Measurements from ENCODE around the gene BRD8.
"Not testable (repeated sequence)": the region's sequence is repeated elsewhere in the genome, so short reads cannot be mapped to it uniquely, and the experiment has no call there.

The BRD8 gene

DNA sequence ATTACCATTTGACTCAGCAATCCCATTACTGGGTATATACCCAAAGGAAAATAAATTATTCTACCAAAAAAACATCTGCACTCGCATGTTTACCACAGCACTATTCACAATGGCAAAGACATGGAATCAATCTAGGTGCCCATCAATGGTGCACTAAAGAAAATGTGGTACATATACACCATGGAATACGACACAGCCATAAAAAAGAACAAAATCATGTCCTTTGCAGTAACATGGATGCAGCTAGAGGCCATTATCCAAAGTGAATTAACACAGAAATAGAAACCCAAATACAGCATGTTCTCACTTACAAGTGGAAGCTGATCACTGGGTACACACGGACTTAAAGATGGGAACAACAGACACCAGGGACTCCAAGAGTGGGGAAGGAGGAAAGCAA is 32.6 kb upstream of the BRD8 start:
- Histone ChIP-seq H2BK120ac (ENCODE audit: low read depth, low read length) (no peak overlapping the region), H3K36me3 (ENCODE audit: control insufficient read depth in 1 of 2, insufficient read depth in 2 of 2, low read depth in 1 of 2, low read length in 2 of 2) (peaks cover 9 to 25% of the 10 kb centered on the region in 2 experiments), H3K27ac (ENCODE audit: low read length, poor library complexity, severe bottlenecking) (no peak overlapping the region), H3K4me1 (ENCODE audit: control insufficient read depth, insufficient read depth, low read depth, low read length) (peaks cover 3% of the 10 kb centered on the region), H3K9ac (ENCODE audit: low read length) (no peak overlapping the region), H3K18ac (ENCODE audit: low read depth in 1 of 2, low read length in 2 of 2) (no peak overlapping the region), H3K4me2 (ENCODE audit: low read length, poor library complexity, severe bottlenecking) (no peak overlapping the region), H2AFZ (ENCODE audit: low read depth, low read length) (no peak overlapping the region), H3K27me3 (ENCODE audit: control insufficient read depth in 1 of 2, insufficient read depth in 1 of 2, low read length in 2 of 2) (no peaks in the 10 kb centered on the region), H3K9me3 (ENCODE audit: control insufficient read depth, low read length) (no peaks in the 10 kb centered on the region), H2BK5ac (ENCODE audit: low read depth, low read length, poor library complexity, severe bottlenecking) (no peak overlapping the region), H3K79me1 (replicated peaks; ENCODE audit: low read length, poor library complexity, severe bottlenecking) (peaks cover 11% of the 10 kb centered on the region), H3K4me3 (ENCODE audit: insufficient read depth in 1 of 2, low read depth in 1 of 2, low read length in 2 of 2) (no peak overlapping the region), H2BK12ac (ENCODE audit: low read length in 2 of 2) (no peak overlapping the region), H3K23ac (ENCODE audit: low read length in 2 of 2) (no peak overlapping the region), H4K8ac (ENCODE audit: low read length) (no peak overlapping the region), H3K14ac (ENCODE audit: low read length in 2 of 2) (no peak overlapping the region), H4K91ac (ENCODE audit: low read length) (no peak overlapping the region), H2BK15ac (ENCODE audit: low read depth, poor library complexity, severe bottlenecking) (no peak overlapping the region), H2AK5ac (ENCODE audit: low read length, severe bottlenecking) (no peak overlapping the region), H3K4ac (ENCODE audit: low read depth in 1 of 2, low read length in 2 of 2) (no peak overlapping the region)
- no peak for DNase-seq
- WGBS: 95% methylated on average over 3 of the region's 3 CpGs

DNA sequence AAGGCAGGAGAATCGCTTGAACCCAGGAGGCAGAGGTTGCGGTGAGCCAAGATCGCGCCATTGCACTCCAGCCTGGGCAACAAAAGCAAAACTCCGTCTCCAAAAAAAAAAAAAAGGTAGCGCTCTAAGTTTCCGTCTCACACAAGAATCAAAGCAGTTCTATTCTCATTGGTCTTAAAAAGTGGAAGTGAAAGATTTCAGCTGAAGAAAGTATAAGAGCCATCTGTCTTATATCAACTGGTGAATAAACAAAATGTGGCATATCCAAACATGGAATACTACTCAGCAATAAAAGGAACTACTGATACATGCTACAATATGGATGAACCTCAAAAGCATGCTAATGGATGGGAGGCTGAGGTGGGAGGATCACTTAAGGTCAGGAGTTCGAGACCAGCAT is 15.4 kb upstream of the BRD8 start:
- not testable (repeated sequence) for H3K23ac ChIP-seq (ENCODE audit: low read length in 2 of 2); H2AK5ac ChIP-seq (ENCODE audit: low read length, severe bottlenecking); H2BK12ac ChIP-seq (ENCODE audit: low read length in 2 of 2); H3K79me1 ChIP-seq (replicated peaks; ENCODE audit: low read length, poor library complexity, severe bottlenecking); H3K4me2 ChIP-seq (ENCODE audit: low read length, poor library complexity, severe bottlenecking); H3K4me1 ChIP-seq (ENCODE audit: control insufficient read depth, insufficient read depth, low read depth, low read length); H2AFZ ChIP-seq (ENCODE audit: low read depth, low read length); H3K27ac ChIP-seq (ENCODE audit: low read length, poor library complexity, severe bottlenecking); H3K4ac ChIP-seq (ENCODE audit: low read depth in 1 of 2, low read length in 2 of 2); DNase-seq; H4K91ac ChIP-seq (ENCODE audit: low read length); H4K8ac ChIP-seq (ENCODE audit: low read length); H2BK5ac ChIP-seq (ENCODE audit: low read depth, low read length, poor library complexity, severe bottlenecking); H2BK120ac ChIP-seq (ENCODE audit: low read depth, low read length); H3K9ac ChIP-seq (ENCODE audit: low read length); H3K9me3 ChIP-seq (ENCODE audit: control insufficient read depth, low read length); H3K4me3 ChIP-seq (ENCODE audit: insufficient read depth in 1 of 2, low read depth in 1 of 2, low read length in 2 of 2); H3K18ac ChIP-seq (ENCODE audit: low read depth in 1 of 2, low read length in 2 of 2); H2BK15ac ChIP-seq (ENCODE audit: low read depth, poor library complexity, severe bottlenecking); H3K14ac ChIP-seq (ENCODE audit: low read length in 2 of 2); H3K27me3 ChIP-seq (ENCODE audit: control insufficient read depth in 1 of 2, insufficient read depth in 1 of 2, low read length in 2 of 2)
- peaks cover 30 to 78% of the 10 kb centered on the region in 2 experiments for H3K36me3 ChIP-seq (ENCODE audit: control insufficient read depth in 1 of 2, insufficient read depth in 2 of 2, low read depth in 1 of 2, low read length in 2 of 2)
- WGBS: 93% methylated on average over 3 of the region's 8 CpGs

DNA sequence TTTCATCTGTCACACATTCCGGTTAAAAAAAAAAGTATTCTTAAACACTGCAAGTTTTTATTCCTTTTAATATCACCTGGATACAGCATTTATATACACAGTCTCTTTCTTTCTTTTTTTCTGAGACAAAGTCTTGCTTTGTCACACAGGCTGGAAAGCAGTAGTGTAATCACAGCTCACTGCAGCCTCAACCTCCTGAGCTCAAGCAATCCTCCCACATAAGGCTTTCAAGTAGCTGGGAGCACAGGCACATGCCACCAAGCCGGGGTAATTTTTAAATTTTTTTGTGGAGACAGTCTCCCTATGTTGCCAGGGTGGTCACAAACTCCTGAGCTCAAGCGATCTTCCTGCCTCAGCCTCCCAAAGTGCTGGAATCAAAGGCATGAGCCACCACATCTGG is 14.4 kb upstream of the BRD8 start:
- DNase-seq: no peak
- Histone ChIP-seq H4K91ac (ENCODE audit: low read length) (no peak overlapping the region), H3K4me3 (ENCODE audit: insufficient read depth in 1 of 2, low read depth in 1 of 2, low read length in 2 of 2) (no peak overlapping the region), H3K14ac (ENCODE audit: low read length in 2 of 2) (no peak overlapping the region), H2AK5ac (ENCODE audit: low read length, severe bottlenecking) (no peak overlapping the region), H3K9ac (ENCODE audit: low read length) (no peak overlapping the region), H2BK15ac (ENCODE audit: low read depth, poor library complexity, severe bottlenecking) (no peak overlapping the region), H4K8ac (ENCODE audit: low read length) (no peak overlapping the region), H2BK12ac (ENCODE audit: low read length in 2 of 2) (no peak overlapping the region), H3K4ac (ENCODE audit: low read depth in 1 of 2, low read length in 2 of 2) (no peak overlapping the region), H2BK120ac (ENCODE audit: low read depth, low read length) (no peak overlapping the region), H2BK5ac (ENCODE audit: low read depth, low read length, poor library complexity, severe bottlenecking) (no peak overlapping the region), H3K4me2 (ENCODE audit: low read length, poor library complexity, severe bottlenecking) (no peak overlapping the region), H3K27ac (ENCODE audit: low read length, poor library complexity, severe bottlenecking) (no peak overlapping the region), H3K23ac (ENCODE audit: low read length in 2 of 2) (no peak overlapping the region), H3K79me1 (replicated peaks; ENCODE audit: low read length, poor library complexity, severe bottlenecking) (peaks cover 5% of the 10 kb centered on the region), H3K4me1 (ENCODE audit: control insufficient read depth, insufficient read depth, low read depth, low read length) (no peaks in the 10 kb centered on the region), H3K9me3 (ENCODE audit: control insufficient read depth, low read length) (no peaks in the 10 kb centered on the region), H3K27me3 (ENCODE audit: control insufficient read depth in 1 of 2, insufficient read depth in 1 of 2, low read length in 2 of 2) (no peaks in the 10 kb centered on the region), H3K36me3 (ENCODE audit: control insufficient read depth in 1 of 2, insufficient read depth in 2 of 2, low read depth in 1 of 2, low read length in 2 of 2) (peaks cover 31 to 78% of the 10 kb centered on the region in 2 experiments), H2AFZ (ENCODE audit: low read depth, low read length) (no peak overlapping the region), H3K18ac (ENCODE audit: low read depth in 1 of 2, low read length in 2 of 2) (no peak overlapping the region)
- 97% methylated on average over 3 of the region's 3 CpGs for WGBS

DNA sequence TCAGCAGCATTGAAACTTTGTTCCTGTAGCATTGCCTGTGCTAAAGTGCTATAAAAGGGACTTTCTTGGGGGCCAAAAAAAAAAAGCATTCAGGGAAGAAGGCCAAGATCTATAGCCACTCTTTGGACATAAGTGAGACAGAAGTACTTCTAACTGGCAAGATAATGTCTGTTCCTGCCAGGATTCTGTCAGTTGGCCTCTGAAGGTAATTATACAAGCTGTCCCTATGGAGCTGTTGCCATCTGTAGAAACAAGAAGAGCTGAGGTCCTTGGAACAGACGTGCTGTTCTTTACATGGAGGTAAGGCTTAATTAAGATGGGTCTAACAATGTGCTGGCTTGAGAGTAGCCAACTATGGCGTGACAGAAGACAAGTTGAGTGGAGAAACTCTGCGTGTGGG is 10.2 kb upstream of the BRD8 start:
- Histone ChIP-seq H3K36me3 (ENCODE audit: control insufficient read depth in 1 of 2, insufficient read depth in 2 of 2, low read depth in 1 of 2, low read length in 2 of 2) (peaks cover 43 to 97% of the 10 kb centered on the region in 2 experiments), H3K27ac (ENCODE audit: low read length, poor library complexity, severe bottlenecking) (no peak overlapping the region), H2BK120ac (ENCODE audit: low read depth, low read length) (no peak overlapping the region), H2BK5ac (ENCODE audit: low read depth, low read length, poor library complexity, severe bottlenecking) (no peak overlapping the region), H3K4me1 (ENCODE audit: control insufficient read depth, insufficient read depth, low read depth, low read length) (no peaks in the 10 kb centered on the region), H3K4ac (ENCODE audit: low read depth in 1 of 2, low read length in 2 of 2) (no peak overlapping the region), H3K79me1 (replicated peaks; ENCODE audit: low read length, poor library complexity, severe bottlenecking) (peaks cover 12% of the 10 kb centered on the region), H3K9ac (ENCODE audit: low read length) (no peak overlapping the region), H3K23ac (ENCODE audit: low read length in 2 of 2) (no peak overlapping the region), H3K14ac (ENCODE audit: low read length in 2 of 2) (no peak overlapping the region), H3K27me3 (ENCODE audit: control insufficient read depth in 1 of 2, insufficient read depth in 1 of 2, low read length in 2 of 2) (no peaks in the 10 kb centered on the region), H4K8ac (ENCODE audit: low read length) (no peak overlapping the region), H3K4me2 (ENCODE audit: low read length, poor library complexity, severe bottlenecking) (no peak overlapping the region), H2AFZ (ENCODE audit: low read depth, low read length) (no peak overlapping the region), H3K4me3 (ENCODE audit: insufficient read depth in 1 of 2, low read depth in 1 of 2, low read length in 2 of 2) (no peak overlapping the region), H2BK15ac (ENCODE audit: low read depth, poor library complexity, severe bottlenecking) (no peak overlapping the region), H2AK5ac (ENCODE audit: low read length, severe bottlenecking) (no peak overlapping the region), H3K18ac (ENCODE audit: low read depth in 1 of 2, low read length in 2 of 2) (no peak overlapping the region), H3K9me3 (ENCODE audit: control insufficient read depth, low read length) (no peaks in the 10 kb centered on the region), H4K91ac (ENCODE audit: low read length) (no peak overlapping the region), H2BK12ac (ENCODE audit: low read length in 2 of 2) (no peak overlapping the region)
- 96% methylated on average over 3 of the region's 3 CpGs for WGBS
- no peak for DNase-seq

Measured in mesenchymal stem cell (in vitro differentiated cells and primary cell).